Activated naive CD8-positive, alpha-beta T cell treated with anti-CD3 and anti-CD28 coated beads for 36 hours (primary cell): ENCODE data around the gene CFAP299. TPM values are rescaled to one million over a fixed set of nuclear protein-coding genes. Genes with fewer than 3 reads are reported as not detected.

Experiments used
- DNase-seq: peaks from one replicate; pipeline ENCODE4 v3.0.0; 2021
- H3K27ac Mint-ChIP-seq: one replicate; pipeline ENCODE4 v1.8.0; 2022; ENCODE audit warnings: mild to moderate bottlenecking, moderate library complexity, mixed read lengths
- H3K27me3 Mint-ChIP-seq: one replicate; pipeline ENCODE4 v1.8.0; 2022; ENCODE audit warnings: mild to moderate bottlenecking, mixed read lengths
- H3K36me3 Mint-ChIP-seq: one replicate; pipeline ENCODE4 v1.8.0; 2021; ENCODE audit warnings: mild to moderate bottlenecking, mixed read lengths
- H3K4me1 Mint-ChIP-seq: one replicate; pipeline ENCODE4 v1.8.0; 2021; ENCODE audit warnings: mixed read lengths
- H3K4me3 Mint-ChIP-seq: one replicate; pipeline ENCODE4 v1.8.0; 2022; ENCODE audit warnings: mild to moderate bottlenecking, moderate library complexity, mixed read lengths
- H3K9me3 Mint-ChIP-seq: one replicate; pipeline ENCODE4 v1.8.0; 2022; ENCODE audit warnings: mixed read lengths
- total RNA-seq, 2 experiments: library from RNA; stranded (reverse); gene quantifications; one replicate each; pipeline ENCODE4 v1.2.3, GENCODE V29; 2021

The CFAP299 gene
- total RNA-seq, 2 experiments from 2014 or later: not detected

DNA sequence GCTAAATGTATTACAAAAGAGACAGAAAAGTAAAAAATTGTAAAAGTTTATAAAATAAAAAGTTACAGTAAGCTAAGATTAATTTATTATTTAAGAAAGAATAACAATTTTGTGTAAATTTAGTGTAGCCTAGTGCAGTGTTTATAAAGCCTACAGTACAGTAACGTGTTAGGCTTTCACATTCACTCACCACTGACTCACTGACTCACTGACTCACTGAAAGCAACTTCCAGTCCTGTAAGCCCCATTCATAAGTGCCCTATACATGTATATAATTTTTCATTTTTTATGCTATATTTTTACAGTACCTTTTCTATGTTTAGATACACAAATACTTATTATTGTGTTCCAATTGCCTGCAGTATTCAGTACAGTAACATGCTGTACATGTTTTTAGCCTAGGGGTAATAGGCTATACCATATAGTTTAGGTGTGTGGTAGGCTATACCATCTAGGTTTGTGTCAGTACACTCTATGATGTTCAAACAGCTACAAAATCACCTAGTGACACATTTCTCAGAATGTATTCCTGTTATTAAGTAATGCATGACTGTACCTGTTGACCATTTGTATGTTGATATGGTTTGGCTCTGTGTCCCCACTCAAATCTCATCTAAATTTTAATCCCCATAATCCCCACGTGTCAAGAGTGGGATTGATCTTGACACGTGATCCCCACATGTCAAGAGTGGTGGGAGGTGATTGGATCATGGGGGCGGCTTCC is 57.9 kb downstream of the CFAP299 start:
- H3K9me3 Mint-ChIP-seq: peaks cover 7% of the 10 kb centered on the region
- H3K27ac Mint-ChIP-seq: no peak overlapping the region
- H3K36me3 Mint-ChIP-seq: no peaks in the 10 kb centered on the region
- H3K27me3 Mint-ChIP-seq: no peaks in the 10 kb centered on the region
- no peak overlapping the region for H3K4me3 Mint-ChIP-seq
- peaks cover 6% of the 10 kb centered on the region for H3K4me1 Mint-ChIP-seq
- DNase-seq: no peak

GRCh38 chr4:80393970-80394250 is 58.4 kb downstream of the CFAP299 start:
- Mint-ChIP-seq H3K27ac (no peak overlapping the region), H3K4me3 (no peak overlapping the region), H3K36me3 (no peaks in the 10 kb centered on the region), H3K4me1 (peaks cover 6% of the 10 kb centered on the region), H3K9me3 (peaks cover 12% of the 10 kb centered on the region), H3K27me3 (no peaks in the 10 kb centered on the region)
- no peak for DNase-seq

GRCh38 chr4:80407246-80407645 is 71.7 kb downstream of the CFAP299 start:
- DNase-seq: no peak
- H3K27ac Mint-ChIP-seq: no peak overlapping the region
- no peaks in the 10 kb centered on the region for H3K36me3 Mint-ChIP-seq
- no peaks in the 10 kb centered on the region for H3K4me1 Mint-ChIP-seq
- H3K4me3 Mint-ChIP-seq: no peak overlapping the region
- H3K9me3 Mint-ChIP-seq: no peaks in the 10 kb centered on the region
- H3K27me3 Mint-ChIP-seq: no peaks in the 10 kb centered on the region

DNA sequence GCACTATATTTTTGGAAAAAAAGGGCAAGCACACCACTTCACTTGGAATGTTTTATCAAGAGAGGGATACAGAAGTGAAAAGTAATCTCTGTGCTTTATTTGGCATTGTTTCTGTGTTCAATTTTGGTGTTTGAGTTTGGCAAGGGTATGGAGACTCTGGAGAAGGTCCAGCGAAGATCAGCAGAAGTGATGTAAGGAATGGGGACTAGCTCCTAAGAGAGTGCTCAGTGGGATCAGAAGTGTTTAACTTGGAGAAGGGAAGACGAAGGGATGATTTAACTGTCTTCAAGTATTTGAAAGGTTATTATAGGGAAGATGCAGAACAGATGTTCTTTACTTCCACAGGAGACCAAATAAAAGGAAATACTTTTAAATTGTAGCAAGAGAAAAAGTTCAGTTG is 74.3 kb downstream of the CFAP299 start:
- Mint-ChIP-seq H3K36me3 (no peaks in the 10 kb centered on the region), H3K4me3 (no peak overlapping the region), H3K4me1 (peaks cover 3% of the 10 kb centered on the region), H3K27ac (no peak overlapping the region), H3K27me3 (no peaks in the 10 kb centered on the region), H3K9me3 (no peaks in the 10 kb centered on the region)
- no peak for DNase-seq

DNA sequence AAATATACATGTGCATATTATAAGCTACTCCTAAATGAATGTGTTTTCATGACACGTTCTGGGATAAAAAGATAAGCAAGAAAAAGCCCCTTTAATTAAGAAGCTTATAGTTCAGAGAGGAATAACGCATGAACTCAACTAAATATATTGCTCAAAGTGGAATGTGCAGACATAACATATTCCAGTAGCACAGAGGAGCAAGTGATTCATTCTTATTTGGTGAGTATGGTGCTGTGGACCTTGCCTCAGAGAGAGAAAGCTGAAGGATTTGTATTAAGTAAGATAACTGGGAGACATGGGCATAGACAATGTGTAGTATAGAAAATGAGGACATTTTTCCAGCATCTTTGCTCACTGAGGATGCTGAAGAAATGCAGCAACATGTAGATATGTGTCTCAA is 76.8 kb downstream of the CFAP299 start:
- Mint-ChIP-seq H3K4me3 (no peak overlapping the region), H3K27ac (no peak overlapping the region), H3K9me3 (no peaks in the 10 kb centered on the region), H3K36me3 (no peaks in the 10 kb centered on the region), H3K4me1 (peaks cover 3% of the 10 kb centered on the region), H3K27me3 (no peaks in the 10 kb centered on the region)
- no peak for DNase-seq

DNA sequence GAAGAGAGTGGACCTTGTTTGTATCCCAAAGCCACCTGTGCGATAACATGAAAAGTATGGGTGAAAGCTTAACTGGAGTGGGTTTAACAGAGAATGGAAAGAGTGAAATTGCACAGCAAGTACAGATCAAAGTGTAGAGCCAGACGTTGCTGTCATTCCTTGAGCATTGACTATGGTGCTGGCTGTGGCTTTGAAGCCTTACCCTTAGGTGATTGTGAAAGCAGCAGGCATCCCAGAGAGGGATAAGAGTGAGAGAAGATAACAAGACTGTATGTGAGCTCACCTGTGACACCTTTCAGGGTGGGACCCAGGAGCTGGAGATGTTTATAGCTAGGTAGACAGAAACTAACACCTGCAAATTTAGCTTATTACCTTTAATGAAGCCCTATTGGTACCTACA is 77.6 kb downstream of the CFAP299 start:
- Mint-ChIP-seq H3K27me3 (no peaks in the 10 kb centered on the region), H3K4me3 (no peak overlapping the region), H3K4me1 (peaks cover 3% of the 10 kb centered on the region), H3K36me3 (no peaks in the 10 kb centered on the region), H3K9me3 (no peaks in the 10 kb centered on the region), H3K27ac (no peak overlapping the region)
- DNase-seq: no peak

- no peak for DNase-seq
- Mint-ChIP-seq H3K27ac (no peak overlapping the region), H3K9me3 (no peaks in the 10 kb centered on the region), H3K27me3 (no peaks in the 10 kb centered on the region), H3K4me3 (no peak overlapping the region), H3K36me3 (no peaks in the 10 kb centered on the region), H3K4me1 (peaks cover 3% of the 10 kb centered on the region)
Observed at GRCh38 chr4:80417019-80417418, 81.5 kb downstream of the CFAP299 start.

- H3K36me3 Mint-ChIP-seq: no peaks in the 10 kb centered on the region
- no peak for DNase-seq
- H3K4me1 Mint-ChIP-seq: peaks cover 7% of the 10 kb centered on the region
- no peak overlapping the region for H3K27ac Mint-ChIP-seq
- H3K27me3 Mint-ChIP-seq: no peaks in the 10 kb centered on the region
- H3K9me3 Mint-ChIP-seq: peaks cover 2% of the 10 kb centered on the region
- no peak overlapping the region for H3K4me3 Mint-ChIP-seq
Observed at GRCh38 chr4:80419946-80420345, 84.4 kb downstream of the CFAP299 start.

DNA sequence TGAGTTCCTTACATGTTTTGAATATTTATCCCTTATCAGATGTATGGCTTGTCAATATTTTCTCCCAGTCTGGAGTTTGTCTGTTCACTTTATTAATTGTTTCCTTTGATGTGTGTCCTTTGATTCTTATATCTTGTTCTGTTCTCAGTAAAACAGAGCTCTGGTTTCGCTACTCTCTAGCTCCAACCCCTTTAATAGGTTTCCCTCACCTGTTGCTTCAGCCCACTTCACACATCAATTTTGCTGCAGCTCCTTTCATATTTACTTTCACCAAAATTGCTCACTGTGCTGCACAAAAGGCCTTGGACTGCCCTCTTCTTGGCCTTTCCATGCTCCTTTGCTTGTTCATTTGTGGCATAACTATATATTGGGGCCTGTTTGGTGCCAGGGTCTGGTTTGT is 85.1 kb downstream of the CFAP299 start:
- Mint-ChIP-seq H3K9me3 (peaks cover 2% of the 10 kb centered on the region), H3K4me3 (no peak overlapping the region), H3K4me1 (peaks cover 7% of the 10 kb centered on the region), H3K36me3 (no peaks in the 10 kb centered on the region), H3K27ac (no peak overlapping the region), H3K27me3 (no peaks in the 10 kb centered on the region)
- no peak for DNase-seq

GRCh38 chr4:80422727-80423404 is 87.3 kb downstream of the CFAP299 start:
- peaks cover 2% of the 10 kb centered on the region for H3K9me3 Mint-ChIP-seq
- no peak for DNase-seq
- peaks cover 11% of the 10 kb centered on the region for H3K4me1 Mint-ChIP-seq
- no peaks in the 10 kb centered on the region for H3K27me3 Mint-ChIP-seq
- H3K36me3 Mint-ChIP-seq: no peaks in the 10 kb centered on the region
- H3K27ac Mint-ChIP-seq: no peak overlapping the region
- no peak overlapping the region for H3K4me3 Mint-ChIP-seq

DNA sequence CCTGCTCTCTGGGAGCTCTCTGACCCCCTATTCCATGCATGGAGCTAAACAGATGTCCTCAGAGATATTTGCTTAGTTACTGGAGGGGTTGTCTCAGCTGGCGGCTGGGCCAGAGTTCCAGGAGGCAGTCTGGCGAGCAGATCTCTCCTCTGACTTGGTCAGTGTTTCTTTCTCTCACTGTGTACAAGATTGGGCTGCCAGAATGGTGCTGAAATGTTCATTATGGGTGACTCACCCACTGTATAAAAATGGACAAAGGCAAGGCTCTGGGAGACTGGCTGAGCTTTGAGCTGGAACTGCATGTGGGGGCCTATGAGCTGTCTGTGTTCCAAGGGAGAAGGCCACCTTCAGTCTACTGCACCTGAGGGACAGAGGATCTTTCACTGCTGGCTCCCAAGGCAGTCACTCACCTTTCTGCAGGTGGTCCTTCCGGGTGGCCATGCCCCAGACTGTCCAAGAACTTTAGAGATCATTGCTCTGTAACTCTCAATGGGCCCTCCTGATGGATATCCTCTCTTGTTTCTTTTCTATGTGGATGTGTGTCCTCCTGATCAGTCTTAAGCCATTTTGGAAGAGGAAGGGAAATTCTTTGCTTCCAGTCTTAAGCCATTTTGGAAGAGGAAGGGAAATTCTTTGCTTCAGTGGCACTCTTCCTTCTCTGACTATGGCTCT is 88.2 kb downstream of the CFAP299 start:
- Mint-ChIP-seq H3K4me3 (no peak overlapping the region), H3K27me3 (no peaks in the 10 kb centered on the region), H3K27ac (no peak overlapping the region), H3K36me3 (no peaks in the 10 kb centered on the region), H3K4me1 (peaks cover 11% of the 10 kb centered on the region), H3K9me3 (peaks cover 2% of the 10 kb centered on the region)
- DNase-seq: no peak

GRCh38 chr4:80424225-80424581 is 88.7 kb downstream of the CFAP299 start:
- Mint-ChIP-seq H3K4me1 (peaks cover 11% of the 10 kb centered on the region), H3K4me3 (no peak overlapping the region), H3K27ac (no peak overlapping the region), H3K36me3 (no peaks in the 10 kb centered on the region), H3K27me3 (no peaks in the 10 kb centered on the region), H3K9me3 (peaks cover 2% of the 10 kb centered on the region)
- DNase-seq: no peak

DNA sequence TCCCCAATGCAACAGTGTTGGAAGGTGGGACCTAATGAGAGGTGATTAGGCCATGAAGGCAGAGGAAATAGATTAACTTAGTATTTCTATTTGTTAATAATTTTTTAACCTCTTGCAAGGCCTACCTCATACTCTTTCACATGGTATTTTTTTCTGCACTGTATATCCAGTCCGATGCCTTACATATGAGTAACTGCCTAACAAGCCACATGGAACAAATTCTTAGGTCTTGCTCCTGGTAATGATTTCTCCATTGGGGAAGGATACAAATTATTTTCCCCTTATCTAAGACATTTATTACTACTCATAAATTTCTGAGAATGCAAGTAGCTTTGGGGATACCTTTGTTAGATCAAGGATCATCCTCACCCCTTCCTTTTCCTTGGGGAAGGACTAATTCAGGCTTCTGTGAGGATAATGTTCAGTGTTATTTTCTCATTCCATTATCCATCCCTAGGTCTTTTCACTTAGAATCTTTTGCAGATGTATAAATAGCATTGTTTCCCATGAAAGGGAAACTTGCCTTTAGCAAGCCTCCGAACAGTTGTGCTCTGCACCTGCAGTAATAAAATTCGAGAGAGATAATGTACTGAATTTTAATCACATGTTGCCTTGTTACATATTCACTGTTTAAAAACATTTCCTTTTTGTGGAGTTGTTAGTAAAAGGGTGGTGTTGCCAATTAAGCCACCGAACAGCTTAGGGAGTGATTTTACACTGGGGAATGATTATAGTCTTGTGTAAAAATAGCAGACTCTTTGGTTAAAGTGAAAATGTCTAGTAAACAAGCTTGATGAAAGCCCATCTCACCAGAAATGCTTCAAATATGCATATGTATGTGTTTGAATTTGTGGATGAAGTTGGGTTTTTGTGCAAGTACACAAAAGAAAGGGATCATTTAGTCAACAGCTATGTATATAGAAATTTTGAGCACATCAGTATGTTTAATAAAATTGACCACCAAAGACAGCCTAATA is 89.9 kb downstream of the CFAP299 start:
- no peak overlapping the region for H3K4me3 Mint-ChIP-seq
- H3K27me3 Mint-ChIP-seq: no peaks in the 10 kb centered on the region

GRCh38 chr4:80431203-80431965 is 95.9 kb downstream of the CFAP299 start:
- no peaks in the 10 kb centered on the region for H3K9me3 Mint-ChIP-seq
- no peak overlapping the region for H3K4me3 Mint-ChIP-seq
- no peaks in the 10 kb centered on the region for H3K27me3 Mint-ChIP-seq
- DNase-seq: no peak
- H3K4me1 Mint-ChIP-seq: peaks cover 3% of the 10 kb centered on the region
- no peak overlapping the region for H3K27ac Mint-ChIP-seq
- H3K36me3 Mint-ChIP-seq: no peaks in the 10 kb centered on the region

More for the DNA sequence above, 89.9 kb downstream of the CFAP299 start:
- Mint-ChIP-seq H3K27ac (no peak overlapping the region), H3K9me3 (peaks cover 2% of the 10 kb centered on the region), H3K36me3 (no peaks in the 10 kb centered on the region), H3K4me1 (peaks cover 11% of the 10 kb centered on the region)
- DNase-seq: no peak
